ENCODE measurements around the gene PCDHB15.

DNA sequence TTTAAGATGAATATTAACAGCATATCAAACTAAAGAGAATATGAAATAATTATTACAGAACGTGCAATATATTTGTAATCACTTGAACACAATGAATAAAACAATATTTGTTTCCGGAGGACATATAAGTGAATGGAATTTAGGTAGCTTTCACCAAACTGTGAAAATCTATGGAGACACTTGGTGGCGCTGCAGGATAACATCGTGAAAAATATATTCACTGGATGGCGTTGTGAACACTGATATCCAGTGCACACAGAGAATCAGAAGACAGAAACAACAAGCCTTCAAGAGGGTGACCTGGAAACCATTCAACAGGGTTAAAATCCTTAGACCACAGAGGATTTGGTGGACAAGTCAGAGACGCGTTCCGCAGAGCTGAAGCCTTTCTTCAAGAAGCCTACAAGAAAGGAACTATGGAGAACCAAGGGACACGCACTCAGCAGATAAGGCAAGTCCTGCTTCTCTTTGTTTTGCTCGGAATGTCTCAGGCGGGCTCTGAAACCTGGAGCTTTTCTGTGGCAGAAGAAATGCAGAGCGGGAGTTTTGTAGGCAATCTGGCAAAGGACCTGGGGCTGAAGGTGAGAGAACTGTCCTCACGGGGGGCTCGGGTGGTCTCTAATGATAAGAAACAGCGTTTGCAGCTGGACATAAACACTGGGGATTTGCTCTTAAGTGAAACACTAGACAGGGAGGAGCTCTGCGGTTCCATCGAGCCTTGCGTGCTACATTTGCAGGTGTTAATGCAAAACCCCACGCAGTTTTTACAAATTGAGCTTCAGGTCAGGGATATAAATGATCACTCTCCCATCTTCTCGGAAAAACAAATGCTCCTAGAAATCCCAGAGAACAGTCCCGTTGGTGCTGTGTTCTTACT is 45.6 kb upstream of the PCDHB15 start, which contains the start of gene PCDHB11:
- no peak for TF ChIP-seq POLR2AphosphoS5 (IDR thresholded peaks at IDR 0.05; ENCODE audit: low read depth, low read length)
- TF ChIP-seq POLR2A (IDR thresholded peaks at IDR 0.05; ENCODE audit: low read depth, low read length): no peak
- no peak for TF ChIP-seq TAF1 (IDR thresholded peaks at IDR 0.05; ENCODE audit: borderline replicate concordance, low read depth, low read length)
